GM12878 (cell line): ENCODE data around the gene ZFP62. TPM values are rescaled to one million over a fixed set of nuclear protein-coding genes. Genes with fewer than 3 reads are reported as not detected.
A peak's percentile ranks its signal among the peaks of the same experiment; 100 is the strongest.

Experiments used
- ATF7 ChIP-seq: fragments of 450-650 bp; IDR thresholded peaks from 2 replicates; pipeline ENCODE4 v1.6.1; 2016; ENCODE audit warnings: low read depth, mild to moderate bottlenecking
- GABPA ChIP-seq: IDR thresholded peaks from 2 replicates; pipeline ENCODE4 v1.6.1; 2014; ENCODE audit warnings: antibody characterized with exemption, low read depth, mild to moderate bottlenecking, inconsistent platforms
- HCFC1 ChIP-seq: fragments of 150-350 bp; IDR thresholded peaks from 2 replicates; pipeline ENCODE4 v1.6.1; 2014; ENCODE audit warnings: low read length
- JUND ChIP-seq: IDR thresholded peaks from 2 replicates; pipeline ENCODE4 v1.6.1; 2012; ENCODE audit warnings: low read depth, mild to moderate bottlenecking, low read length, improper control_type of control experiment, moderate library complexity
- KAT2A ChIP-seq: conservative IDR thresholded peaks from 2 replicates; pipeline ENCODE4 v1.6.1; 2011; ENCODE audit warnings: low read depth, low read length; ENCODE audit not compliant: control insufficient read depth
- MEF2A ChIP-seq: IDR thresholded peaks from 2 replicates; pipeline ENCODE4 v1.6.1; 2011; ENCODE audit warnings: low read depth, mild to moderate bottlenecking, low read length, moderate library complexity; ENCODE audit not compliant: insufficient read depth
- MXI1 ChIP-seq: fragments of 150-350 bp; IDR thresholded peaks from 2 replicates; pipeline ENCODE4 v1.6.1; 2011; ENCODE audit warnings: low read depth, mild to moderate bottlenecking, inconsistent platforms, low read length, improper control_type of control experiment
- MYB ChIP-seq: fragments of 150-350 bp; IDR thresholded peaks from 2 replicates; pipeline ENCODE4 v1.6.1; 2014; ENCODE audit warnings: mild to moderate bottlenecking, low read depth, low read length, borderline replicate concordance
- NFIC ChIP-seq: IDR thresholded peaks from 2 replicates; pipeline ENCODE4 v1.6.1; 2012; ENCODE audit warnings: low read depth, mild to moderate bottlenecking, inconsistent platforms, low read length, moderate library complexity
- RAD21 ChIP-seq: IDR thresholded peaks from 2 replicates; pipeline ENCODE4 v1.6.1; 2011; ENCODE audit warnings: mild to moderate bottlenecking, low read depth, low read length, moderate library complexity; ENCODE audit not compliant: insufficient read depth
- RB1 ChIP-seq: fragments of 450-650 bp; formaldehyde crosslinking; IDR thresholded peaks from 2 replicates; pipeline ENCODE4 v1.6.1; 2017; ENCODE audit warnings: mild to moderate bottlenecking, borderline replicate concordance
- RELA ChIP-seq: fragments of 450-650 bp; IDR thresholded peaks from 2 replicates; pipeline ENCODE4 v1.8.0; 2014; ENCODE audit warnings: borderline replicate concordance; ENCODE audit not compliant: partially characterized antibody
- SMAD5 ChIP-seq: IDR thresholded peaks from 2 replicates; pipeline ENCODE4 v1.6.1; 2016; ENCODE audit warnings: antibody characterized with exemption, low read depth
- SRF ChIP-seq, 2 experiments: IDR thresholded peaks; 2 replicates each; pipeline ENCODE4 v1.6.1; 2011; ENCODE audit warnings: low read depth in 2 of 2, low read length in 2 of 2, mild to moderate bottlenecking in 1 of 2, moderate library complexity in 1 of 2
- TCF7 ChIP-seq: IDR thresholded peaks from 2 replicates; pipeline ENCODE4 v1.6.1; 2014; ENCODE audit warnings: antibody characterized with exemption, borderline replicate concordance
- YBX1 ChIP-seq: fragments of 450-650 bp; IDR thresholded peaks from 2 replicates; pipeline ENCODE4 v1.6.1; 2016; ENCODE audit warnings: antibody characterized with exemption
- ZNF384 ChIP-seq: IDR thresholded peaks from 2 replicates; pipeline ENCODE4 v1.6.1; 2012; ENCODE audit warnings: low read depth, mild to moderate bottlenecking, low read length, improper control_type of control experiment, borderline replicate concordance
- polyA plus RNA-seq, 11 experiments: library from polyadenylated mRNA; depleted of rRNA in 4 of 11; unstranded in 6 of 11; stranded (reverse) in 5 of 11; fragments of >200 nt; fragmentation: Nextera tagmentation in 4 of 11; fragmentation: Illumina TruSeq in 1 of 11; extraction: Ambion mirVana in 4 of 11; extraction: Trizol in 1 of 11; gene quantifications; 1 replicate in 1 of 11; 2 replicates in 10 of 11; pipeline versions ENCODE4 v1.2.1 to v1.2.3, GENCODE V29; 2011 to 2016; ENCODE audit warnings: inconsistent platforms in 2 of 11, missing spikeins in 2 of 11, low read depth in 1 of 11
- total RNA-seq, 4 experiments: library from RNA; depleted of rRNA in 3 of 4; stranded (reverse); fragments of >200 nt in 3 of 4; fragmentation: Illumina TruSeq in 1 of 4; extraction: Trizol in 1 of 4; gene quantifications; 2 replicates each; pipeline versions ENCODE4 v1.2.1 to v1.2.3, GENCODE V29; 2013 to 2021
- TF ChIP-seq, protein P1 (sequence below): IDR thresholded peaks from 2 replicates; pipeline ENCODE4 v1.6.1; 2012; ENCODE audit warnings: improper control_type of control experiment, low read depth, low read length; ENCODE audit not compliant: insufficient replicate concordance
- TF ChIP-seq, protein P2 (sequence below): IDR thresholded peaks from 2 replicates; pipeline ENCODE4 v1.6.1; 2011; ENCODE audit warnings: mild to moderate bottlenecking, low read depth, low read length, moderate library complexity; ENCODE audit not compliant: insufficient replicate concordance
- TF ChIP-seq, protein P3 (sequence below): IDR thresholded peaks from 2 replicates; pipeline ENCODE4 v1.6.1; 2011; ENCODE audit warnings: borderline replicate concordance, low read depth, mild to moderate bottlenecking, moderate library complexity, mixed read lengths, low read length; ENCODE audit not compliant: insufficient read depth; ENCODE audit errors: extremely low read length
- TF ChIP-seq, protein P4 (sequence below): IDR thresholded peaks from 2 replicates; pipeline ENCODE4 v1.6.1; 2012; ENCODE audit warnings: low read depth, low read length, improper control_type of control experiment

Gene ZFP62
- total and polyA plus RNA-seq, 10 of the 15 experiments (the other 5 are each of a cell fraction or from before 2014, with no cell fraction given): 9.2 to 39.7 (median 21.1) TPM

DNA sequence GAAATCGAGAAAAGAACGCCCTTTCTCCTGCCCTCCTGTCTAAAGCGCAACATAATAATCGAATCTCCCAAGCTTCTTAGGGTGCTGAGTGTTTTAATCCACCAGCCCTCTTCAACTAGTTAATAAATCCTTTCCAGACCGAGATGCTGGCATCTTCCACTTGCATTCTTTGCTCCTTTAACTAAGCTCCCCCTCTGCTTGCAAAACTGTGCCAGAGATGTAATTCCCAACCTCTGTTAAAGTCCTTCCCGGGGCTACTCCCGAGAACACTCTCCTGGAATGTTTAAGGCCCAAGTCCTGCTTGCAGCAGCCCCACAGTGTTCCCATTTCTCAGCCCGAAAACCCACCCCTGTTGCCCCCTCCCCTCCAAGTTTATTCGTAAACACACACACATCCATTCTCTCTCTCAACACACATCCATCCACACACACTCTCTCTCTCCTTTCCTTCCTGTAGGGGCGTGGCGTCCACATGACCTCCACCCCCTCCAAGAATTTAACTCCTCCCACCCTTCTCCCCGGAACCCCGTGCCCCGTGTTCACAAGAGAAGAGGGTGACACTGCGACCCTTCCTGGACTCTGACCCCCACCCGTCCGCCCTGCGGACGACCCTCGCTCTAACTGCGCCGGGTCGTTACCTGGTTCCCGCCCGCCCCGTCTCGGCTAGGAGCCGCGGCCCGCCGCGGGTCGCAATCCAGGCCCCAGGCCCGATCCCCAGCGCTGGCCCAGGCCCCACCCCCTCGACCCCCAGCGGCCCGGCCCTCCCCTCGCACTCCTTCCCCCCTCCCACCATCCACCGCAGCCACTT lies 51.5 kb downstream of the ZFP62 start (continued):
- no peak for TF ChIP-seq RB1
- TF ChIP-seq, protein P1, sequence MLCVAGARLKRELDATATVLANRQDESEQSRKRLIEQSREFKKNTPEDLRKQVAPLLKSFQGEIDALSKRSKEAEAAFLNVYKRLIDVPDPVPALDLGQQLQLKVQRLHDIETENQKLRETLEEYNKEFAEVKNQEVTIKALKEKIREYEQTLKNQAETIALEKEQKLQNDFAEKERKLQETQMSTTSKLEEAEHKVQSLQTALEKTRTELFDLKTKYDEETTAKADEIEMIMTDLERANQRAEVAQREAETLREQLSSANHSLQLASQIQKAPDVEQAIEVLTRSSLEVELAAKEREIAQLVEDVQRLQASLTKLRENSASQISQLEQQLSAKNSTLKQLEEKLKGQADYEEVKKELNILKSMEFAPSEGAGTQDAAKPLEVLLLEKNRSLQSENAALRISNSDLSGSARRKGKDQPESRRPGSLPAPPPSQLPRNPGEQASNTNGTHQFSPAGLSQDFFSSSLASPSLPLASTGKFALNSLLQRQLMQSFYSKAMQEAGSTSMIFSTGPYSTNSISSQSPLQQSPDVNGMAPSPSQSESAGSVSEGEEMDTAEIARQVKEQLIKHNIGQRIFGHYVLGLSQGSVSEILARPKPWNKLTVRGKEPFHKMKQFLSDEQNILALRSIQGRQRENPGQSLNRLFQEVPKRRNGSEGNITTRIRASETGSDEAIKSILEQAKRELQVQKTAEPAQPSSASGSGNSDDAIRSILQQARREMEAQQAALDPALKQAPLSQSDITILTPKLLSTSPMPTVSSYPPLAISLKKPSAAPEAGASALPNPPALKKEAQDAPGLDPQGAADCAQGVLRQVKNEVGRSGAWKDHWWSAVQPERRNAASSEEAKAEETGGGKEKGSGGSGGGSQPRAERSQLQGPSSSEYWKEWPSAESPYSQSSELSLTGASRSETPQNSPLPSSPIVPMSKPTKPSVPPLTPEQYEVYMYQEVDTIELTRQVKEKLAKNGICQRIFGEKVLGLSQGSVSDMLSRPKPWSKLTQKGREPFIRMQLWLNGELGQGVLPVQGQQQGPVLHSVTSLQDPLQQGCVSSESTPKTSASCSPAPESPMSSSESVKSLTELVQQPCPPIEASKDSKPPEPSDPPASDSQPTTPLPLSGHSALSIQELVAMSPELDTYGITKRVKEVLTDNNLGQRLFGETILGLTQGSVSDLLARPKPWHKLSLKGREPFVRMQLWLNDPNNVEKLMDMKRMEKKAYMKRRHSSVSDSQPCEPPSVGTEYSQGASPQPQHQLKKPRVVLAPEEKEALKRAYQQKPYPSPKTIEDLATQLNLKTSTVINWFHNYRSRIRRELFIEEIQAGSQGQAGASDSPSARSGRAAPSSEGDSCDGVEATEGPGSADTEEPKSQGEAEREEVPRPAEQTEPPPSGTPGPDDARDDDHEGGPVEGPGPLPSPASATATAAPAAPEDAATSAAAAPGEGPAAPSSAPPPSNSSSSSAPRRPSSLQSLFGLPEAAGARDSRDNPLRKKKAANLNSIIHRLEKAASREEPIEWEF: no peak
- TF ChIP-seq RELA: no peak
- peak; percentile 92 for TF ChIP-seq MXI1
- TF ChIP-seq RAD21: no peak
- TF ChIP-seq SMAD5: no peak; the same call in 1 of the 2 replicates
- TF ChIP-seq, protein P2, sequence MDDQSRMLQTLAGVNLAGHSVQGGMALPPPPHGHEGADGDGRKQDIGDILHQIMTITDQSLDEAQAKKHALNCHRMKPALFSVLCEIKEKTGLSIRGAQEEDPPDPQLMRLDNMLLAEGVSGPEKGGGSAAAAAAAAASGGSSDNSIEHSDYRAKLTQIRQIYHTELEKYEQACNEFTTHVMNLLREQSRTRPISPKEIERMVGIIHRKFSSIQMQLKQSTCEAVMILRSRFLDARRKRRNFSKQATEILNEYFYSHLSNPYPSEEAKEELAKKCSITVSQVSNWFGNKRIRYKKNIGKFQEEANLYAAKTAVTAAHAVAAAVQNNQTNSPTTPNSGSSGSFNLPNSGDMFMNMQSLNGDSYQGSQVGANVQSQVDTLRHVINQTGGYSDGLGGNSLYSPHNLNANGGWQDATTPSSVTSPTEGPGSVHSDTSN: no peak
- TF ChIP-seq YBX1: no peak
- TF ChIP-seq GABPA: no peak
- TF ChIP-seq NFIC: no peak
- TF ChIP-seq KAT2A: no peak
- TF ChIP-seq, protein P3, sequence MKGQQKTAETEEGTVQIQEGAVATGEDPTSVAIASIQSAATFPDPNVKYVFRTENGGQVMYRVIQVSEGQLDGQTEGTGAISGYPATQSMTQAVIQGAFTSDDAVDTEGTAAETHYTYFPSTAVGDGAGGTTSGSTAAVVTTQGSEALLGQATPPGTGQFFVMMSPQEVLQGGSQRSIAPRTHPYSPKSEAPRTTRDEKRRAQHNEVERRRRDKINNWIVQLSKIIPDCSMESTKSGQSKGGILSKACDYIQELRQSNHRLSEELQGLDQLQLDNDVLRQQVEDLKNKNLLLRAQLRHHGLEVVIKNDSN: peak; percentile 26
- no peak for TF ChIP-seq JUND
- no peak for TF ChIP-seq ATF7
- no peak for TF ChIP-seq TCF7
- TF ChIP-seq MYB: no peak
- TF ChIP-seq SRF (IDR thresholded peaks at IDR 0.05; ENCODE audit: low read depth in 2 of 2, low read length in 2 of 2): no peak
- TF ChIP-seq HCFC1: no peak
- TF ChIP-seq ZNF384: no peak
- 0 out of 2 replicates have a peak, but pooled peaks have one; percentile 5 for TF ChIP-seq MEF2A
- TF ChIP-seq, protein P4, sequence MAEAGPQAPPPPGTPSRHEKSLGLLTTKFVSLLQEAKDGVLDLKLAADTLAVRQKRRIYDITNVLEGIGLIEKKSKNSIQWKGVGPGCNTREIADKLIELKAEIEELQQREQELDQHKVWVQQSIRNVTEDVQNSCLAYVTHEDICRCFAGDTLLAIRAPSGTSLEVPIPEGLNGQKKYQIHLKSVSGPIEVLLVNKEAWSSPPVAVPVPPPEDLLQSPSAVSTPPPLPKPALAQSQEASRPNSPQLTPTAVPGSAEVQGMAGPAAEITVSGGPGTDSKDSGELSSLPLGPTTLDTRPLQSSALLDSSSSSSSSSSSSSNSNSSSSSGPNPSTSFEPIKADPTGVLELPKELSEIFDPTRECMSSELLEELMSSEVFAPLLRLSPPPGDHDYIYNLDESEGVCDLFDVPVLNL: no peak
